Putamen (tissue), 1 donor: ENCODE data around the gene FBL.
A peak's percentile ranks its signal among the peaks of the same experiment; 100 is the strongest.
"Not testable (repeated sequence)": the region's sequence is repeated elsewhere in the genome, so short reads cannot be mapped to it uniquely, and the experiment has no call there.

Source experiments
- DNase-seq: peaks from one replicate; pipeline ENCODE4 v3.0.0-alpha.2; 2016; ENCODE audit warnings: low spot score

Gene FBL

DNA sequence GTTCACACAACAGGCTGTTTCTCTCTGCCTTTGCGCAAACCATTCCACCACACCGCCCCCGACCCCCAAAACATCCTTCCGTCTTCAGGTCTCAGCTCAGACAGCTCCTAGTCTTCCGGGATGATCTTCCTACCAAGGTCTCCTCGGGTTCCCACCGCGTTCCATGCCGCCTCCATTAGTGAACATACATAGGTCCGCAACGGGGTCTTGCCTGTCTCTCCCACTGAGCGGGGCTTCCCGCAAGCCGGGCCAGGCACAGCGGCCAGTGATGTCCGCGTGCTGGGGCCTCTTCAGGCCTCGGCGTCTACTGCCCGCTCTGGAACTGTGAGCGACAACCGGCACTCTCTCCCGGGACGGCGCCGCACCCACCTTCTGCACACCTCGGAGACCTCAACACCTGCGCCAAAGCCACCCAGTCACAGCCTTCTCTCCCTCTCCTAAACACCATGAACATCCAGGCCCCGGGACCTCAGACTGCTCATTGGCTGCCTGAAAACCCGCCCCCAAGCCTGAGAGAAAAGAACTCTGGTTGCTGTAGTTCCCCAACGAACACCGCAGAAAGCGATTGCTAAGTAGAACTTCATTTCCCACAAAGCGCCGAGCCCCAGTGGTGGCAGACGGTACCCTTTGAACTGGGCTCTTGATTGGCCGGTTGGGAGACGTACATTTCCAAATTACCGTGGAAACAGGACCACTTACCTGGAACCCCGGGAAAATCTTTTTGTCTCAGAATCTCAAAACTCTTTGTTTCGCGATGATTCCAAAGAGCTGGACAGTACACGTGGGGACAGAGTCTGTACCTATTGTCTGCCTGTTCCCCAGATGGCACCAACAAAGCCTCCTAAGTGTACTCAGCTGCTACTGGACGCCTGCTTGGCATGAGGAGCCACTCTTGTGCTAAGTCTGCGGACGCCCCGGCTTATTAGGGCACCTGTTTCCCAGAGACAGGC, 21.8 kb downstream of the FBL start:
- DNase-seq: peak; percentile 97

DNA sequence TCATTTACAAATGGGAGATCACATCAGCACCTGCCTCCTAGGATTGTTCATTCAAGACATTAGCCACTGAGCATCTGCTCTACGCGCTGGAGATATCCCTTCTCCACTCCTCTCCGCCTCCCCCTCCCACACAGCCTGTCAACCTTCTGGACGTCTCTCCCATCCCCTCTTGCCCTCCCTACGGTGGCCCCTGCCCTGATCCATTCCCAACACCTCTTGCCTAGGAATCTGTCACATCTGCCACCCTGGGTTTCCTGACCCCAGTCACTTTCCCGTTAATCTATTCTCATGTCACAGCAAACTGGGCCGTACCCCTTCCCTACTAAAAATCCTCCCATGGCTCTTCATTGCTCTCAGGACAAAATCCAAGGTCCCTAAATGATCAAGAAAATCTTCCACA, 22.5 kb downstream of the FBL start:
- DNase-seq: no peak

DNA sequence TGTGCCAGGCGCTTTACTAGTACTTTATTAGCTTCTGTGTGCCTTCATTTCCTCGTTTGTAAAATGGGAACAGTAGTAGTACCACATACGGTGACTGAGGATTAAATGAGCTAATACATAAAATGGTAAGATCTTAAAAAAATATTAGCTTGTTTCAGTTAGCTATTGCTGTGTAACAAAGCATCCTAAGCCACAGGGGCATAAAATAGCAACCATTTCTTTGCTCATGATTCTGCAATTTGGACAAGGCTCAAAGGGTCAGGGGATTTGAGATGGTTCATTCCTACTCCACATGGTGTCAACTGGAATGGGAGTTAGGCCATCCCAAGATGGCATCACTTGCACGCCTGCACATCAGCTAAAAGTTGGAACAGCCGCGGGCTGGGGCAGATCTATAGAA, 25.5 kb downstream of the FBL start:
- DNase-seq: no peak

DNA sequence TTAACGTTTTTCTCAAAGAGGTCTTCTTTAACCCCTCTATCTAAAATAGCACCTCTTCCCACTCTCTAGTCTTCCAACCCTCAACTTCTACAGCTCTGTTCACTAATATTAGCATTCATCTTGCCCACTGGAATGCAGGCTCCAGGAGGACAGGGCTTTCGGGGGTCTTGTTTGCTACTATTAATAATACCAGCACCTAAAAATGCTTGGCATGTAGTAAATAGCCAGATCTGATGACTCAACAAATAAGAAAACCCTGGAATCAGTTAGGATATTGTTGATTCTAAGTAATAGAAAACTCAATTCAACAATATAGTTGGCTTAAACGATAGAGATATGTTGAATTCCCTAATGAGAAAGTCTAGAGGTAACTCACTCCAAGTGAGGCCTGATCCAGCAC, 26.4 kb downstream of the FBL start:
- DNase-seq: no peak

DNA sequence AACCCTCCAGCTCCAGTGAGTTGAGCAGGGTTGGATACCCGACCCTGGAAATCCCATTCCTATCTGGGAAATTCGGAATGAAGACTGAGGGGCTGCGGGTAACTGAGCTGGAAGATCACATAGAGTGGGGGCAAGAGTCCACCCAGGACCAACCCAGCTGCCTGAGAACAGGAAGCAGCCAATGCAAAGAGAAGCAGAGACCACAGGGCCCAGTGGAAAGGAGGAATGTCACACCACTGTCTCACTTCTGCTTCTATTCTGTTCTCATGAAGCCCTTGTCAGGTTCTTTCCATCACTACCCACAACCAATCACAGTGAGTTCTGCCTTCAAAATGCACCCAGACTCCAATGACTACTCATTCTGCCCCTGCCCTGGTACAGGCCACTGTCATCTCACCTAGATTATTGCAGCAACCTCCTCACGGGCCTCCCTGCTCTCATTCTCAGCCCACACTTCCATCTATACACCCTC, 27.5 kb downstream of the FBL start:
- DNase-seq: no peak

DNA sequence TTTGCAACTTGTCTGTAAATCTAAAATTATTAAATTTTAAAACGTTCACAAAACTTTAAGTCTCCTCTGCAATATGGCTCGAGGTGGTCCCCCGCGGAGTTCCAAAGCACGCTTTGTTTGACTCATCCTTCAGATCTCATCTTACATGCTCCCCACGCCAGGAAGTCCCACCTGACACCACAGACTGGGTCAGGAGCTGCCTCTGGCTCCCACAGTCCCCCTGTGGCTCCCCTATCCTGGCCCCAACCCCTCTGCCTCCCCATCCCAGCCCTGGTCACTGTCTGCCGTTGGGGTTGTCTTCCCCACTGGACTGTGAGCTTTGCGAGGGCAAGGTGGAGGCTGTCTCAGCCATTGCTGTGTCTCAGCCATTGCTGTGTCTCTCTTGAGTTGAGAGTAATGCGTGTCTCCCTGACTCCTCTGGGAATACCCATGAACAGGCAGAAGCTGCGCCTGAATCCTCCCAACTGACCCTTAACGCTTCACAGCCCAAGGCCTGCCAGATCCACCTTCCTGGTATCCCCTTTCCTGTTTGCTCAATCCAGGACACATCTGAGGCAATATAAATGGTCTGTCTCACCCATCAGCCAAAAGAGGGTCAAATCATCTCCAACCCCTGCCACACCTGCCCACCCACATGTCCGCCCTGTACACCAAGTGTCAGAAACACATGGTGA, 28.2 kb downstream of the FBL start:
- DNase-seq: no peak

DNA sequence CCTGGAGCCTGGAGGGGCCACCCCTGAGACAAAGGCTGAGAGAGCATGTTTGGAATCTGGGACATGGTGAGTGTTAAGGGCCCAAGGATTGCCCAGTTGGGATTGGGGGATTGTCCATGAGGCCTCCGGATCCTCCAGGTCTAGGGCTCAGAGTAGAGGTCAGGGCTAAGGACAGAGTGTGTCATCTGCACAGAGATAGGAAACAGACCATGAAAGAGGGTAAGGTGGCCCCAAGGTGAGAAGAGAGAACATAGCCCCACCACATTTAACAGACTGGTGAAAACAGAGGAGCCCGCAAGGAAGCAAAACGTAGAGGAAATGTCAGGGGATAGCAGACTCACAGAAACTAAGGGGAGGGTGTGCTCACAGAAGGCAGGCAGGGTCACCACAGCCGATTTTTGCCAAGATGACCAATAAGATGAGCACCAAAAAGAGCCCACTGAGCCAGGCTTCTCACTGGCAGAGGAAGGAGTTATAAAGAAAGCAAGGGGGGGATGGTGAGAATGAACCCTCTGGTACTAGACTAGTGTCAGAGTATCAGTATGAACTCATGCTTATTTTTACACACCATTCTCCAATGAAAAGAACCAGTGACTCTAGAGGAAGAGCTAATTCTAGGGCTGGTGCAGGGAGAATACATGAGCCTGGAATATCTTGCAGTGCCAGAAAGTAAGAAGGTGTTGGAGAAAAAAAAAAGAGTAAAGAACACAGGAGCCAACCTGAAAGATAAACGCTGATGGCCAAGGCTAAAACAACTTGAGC, 29.7 kb downstream of the FBL start:
- no peak for DNase-seq

DNA sequence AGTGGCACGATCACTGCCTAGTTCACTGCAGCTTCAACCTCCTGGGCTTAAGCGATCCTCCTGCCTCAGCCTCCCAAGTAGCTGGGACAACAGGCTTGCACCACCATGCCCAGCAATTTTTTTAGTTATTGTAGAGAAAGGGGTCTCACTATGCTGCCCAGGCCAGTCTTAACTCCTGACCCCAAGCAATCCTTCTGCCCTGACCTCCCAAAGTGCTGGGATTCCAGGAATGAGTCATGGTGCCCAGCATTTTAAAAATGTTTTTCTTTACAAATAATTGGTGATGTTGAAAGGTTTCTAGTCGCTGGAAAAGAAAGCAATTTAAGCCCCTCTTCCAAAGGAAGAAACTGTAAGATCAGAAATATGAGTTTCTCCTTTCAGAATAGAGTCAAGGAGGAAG, 31.6 kb downstream of the FBL start:
- DNase-seq: no peak

DNA sequence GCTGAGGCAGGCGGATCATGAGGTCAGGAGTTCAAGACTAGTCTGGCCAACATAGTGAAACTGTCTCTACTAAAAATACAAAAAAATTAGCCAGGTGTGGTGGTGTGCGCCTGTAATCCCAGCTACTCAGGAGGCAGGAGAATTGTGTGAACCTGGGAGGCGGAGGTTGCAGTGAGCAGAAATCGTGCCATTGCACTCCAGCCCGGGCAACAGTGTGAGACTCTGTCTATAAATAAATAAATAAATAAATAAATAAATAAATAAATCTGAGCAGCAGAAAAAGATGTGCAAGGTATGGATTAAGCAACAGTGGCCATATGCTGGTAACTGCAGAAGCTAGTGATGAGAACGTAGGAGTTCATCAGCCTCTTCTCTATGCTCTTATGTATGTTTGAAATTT, 32.1 kb downstream of the FBL start:
- not testable (repeated sequence) for DNase-seq

DNA sequence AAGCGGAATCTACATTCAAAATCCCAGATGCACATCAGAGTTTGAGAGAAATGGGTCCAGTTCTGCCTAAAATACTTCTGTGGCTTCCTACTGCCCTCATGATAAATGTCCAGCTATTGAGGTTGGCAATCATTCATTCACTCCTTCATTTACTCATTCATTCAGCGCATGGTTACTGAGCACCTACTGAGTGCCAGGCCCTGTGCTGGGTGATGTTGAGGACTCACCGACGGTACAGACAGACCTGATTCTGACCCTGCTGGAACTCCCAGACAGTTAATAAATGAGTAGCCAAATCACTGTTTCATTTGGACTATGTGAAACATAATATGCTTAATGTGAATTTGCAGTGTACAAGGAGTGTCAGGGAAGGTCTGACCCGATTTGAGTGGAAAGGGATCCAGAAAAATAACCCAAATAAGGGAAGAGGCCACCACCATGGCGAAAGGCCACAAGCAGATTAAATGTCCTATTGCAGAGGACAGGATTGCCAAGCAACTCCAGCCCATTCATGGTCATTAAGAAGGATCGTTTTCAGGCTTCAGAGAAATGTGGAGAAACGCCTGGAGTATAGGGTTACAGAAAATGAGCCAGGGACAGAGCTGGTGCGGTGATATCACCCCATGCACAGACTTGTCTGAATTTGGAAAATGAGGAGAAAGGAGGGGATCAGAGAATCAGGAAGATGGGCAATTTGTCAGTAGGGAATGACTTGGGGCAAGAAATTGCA, 32.8 kb downstream of the FBL start:
- DNase-seq: no peak

DNA sequence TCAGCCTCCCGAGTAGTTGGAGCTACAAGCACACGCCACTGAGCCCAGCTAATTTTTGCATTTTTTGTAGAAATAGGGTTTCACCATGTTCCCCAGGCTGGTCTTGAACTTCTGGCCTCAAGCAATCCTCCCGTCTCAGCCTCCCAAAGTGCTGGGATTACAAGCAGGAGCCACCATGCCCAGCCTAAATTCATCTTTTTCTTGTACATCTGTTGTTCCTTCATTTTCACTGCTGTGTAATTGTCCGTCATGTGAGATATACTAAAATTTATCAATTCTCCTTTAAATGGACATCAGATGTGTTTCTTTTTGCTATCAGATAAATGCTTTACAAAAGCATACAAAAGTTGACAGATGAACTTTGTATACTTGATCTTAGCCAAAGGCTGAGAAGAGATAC, 35.1 kb downstream of the FBL start:
- no peak for DNase-seq

DNA sequence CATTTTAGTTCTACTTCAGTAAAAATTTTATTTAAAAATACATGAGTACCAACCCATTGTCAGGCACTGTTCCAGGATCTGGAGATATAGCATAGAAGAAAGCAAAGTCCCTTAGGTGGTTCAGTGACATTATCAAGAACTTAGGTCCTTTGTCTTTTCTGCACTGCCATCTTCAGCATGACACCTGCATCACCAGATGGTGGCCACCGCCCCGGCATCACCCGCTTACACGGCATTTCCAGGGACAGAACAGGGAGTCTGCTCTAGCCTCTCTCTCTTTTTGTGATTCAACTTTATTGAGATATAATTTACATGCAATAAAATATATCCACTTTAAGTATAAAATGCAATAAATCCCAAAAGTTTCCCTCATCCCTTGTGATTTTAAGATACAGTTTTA, 35.8 kb downstream of the FBL start:
- DNase-seq: no peak

DNA sequence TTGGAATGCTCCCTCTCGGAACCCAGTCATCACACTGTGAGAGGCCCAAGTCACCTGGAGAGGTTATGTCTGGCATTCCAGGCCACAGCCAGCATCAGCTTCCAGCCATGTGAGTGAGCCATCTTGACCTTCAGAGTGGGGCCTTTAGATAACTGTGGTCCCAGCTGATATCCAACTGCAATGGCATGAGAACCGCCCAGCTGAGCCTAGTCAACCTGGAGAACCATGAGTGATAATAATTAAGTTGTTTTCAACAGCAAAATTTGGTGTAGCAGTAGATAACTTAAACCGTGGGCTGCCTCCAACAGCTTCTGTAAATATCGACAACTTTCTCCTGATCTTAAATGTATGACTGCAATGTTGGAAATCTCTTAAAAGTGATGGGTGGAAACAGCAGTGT, 36.8 kb downstream of the FBL start:
- DNase-seq: no peak

DNA sequence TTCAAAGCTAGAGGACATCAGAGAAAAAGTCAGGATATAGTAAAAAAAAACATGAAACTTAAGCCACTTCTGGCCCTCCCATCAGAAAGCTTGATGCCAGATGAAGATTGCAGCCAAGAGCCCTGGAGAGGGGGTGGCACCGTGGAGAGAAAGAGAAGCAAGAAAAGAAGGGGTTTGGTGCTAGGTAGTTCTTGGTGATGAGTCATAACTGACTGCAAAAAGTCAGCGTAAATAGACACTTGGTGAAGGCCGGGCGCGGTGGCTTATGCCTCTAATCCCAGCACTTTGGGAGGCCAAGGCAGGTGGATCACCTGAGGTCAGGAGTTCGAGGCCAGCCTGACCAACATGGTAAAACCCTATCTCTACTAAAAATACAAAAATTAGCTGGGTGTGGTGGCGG, 37.5 kb downstream of the FBL start:
- not testable (repeated sequence) for DNase-seq

DNA sequence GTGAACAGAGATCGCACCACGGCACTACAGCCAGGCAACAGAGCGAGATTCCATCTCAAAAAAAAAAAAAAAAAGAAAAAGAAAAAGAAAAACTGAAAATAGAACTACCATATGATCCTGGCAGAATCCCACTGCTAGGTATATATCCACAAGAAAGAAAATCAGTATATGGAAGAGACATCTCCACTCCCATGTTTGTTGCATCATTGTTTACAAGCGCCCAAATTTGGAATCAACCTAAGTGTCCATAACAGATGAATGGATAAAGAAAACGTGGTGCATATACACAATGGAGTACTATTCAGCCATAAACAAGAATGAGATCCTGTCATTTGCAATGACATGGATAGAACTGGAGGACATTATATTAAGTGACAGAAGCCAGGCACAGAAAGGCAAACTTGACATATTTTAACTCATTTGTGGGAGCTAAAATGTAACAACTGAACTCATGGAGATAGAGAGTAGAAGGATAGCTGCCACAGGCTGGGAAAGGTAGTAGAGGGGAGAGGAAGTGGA, 38.3 kb downstream of the FBL start:
- no peak for DNase-seq

DNA sequence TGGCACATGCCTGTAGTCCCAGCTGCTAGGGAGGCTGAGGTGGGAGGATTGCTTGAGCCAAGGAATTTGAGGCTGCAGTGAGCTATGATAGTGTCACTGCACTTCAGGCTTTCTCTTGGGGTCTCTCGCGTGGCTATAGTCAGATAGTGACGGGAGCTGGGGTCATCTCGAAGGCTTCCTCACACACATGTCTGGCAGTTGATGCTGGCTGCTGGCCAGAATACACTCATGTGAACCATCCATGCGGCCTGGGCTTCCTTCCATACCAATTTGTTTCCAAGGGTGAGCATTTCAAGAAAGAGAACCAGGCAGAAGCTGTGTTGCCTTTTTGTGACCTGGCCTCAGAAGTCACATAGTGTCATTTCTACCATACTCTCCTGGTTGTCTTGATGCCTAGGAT, 41.1 kb downstream of the FBL start:
- no peak for DNase-seq

DNA sequence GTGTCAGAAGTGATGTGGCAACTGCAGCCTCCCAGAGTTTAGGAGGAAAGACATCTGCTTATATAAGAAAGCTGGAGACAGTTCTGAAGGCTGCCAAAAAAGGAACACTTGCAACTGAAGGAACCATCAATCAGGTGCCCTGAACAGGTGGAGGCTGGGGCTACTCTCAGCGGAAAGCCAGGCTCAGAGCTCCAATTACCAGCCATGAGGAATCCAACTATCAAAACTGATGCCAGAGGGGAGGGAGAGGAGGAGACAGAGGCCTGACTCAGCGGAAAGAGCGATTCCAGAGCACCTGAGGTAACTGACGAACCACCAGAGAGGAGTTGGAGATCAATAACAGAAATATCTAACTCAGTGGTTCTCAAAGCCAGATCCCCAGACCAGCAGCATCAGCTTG, 43.2 kb downstream of the FBL start:
- DNase-seq: no peak

DNA sequence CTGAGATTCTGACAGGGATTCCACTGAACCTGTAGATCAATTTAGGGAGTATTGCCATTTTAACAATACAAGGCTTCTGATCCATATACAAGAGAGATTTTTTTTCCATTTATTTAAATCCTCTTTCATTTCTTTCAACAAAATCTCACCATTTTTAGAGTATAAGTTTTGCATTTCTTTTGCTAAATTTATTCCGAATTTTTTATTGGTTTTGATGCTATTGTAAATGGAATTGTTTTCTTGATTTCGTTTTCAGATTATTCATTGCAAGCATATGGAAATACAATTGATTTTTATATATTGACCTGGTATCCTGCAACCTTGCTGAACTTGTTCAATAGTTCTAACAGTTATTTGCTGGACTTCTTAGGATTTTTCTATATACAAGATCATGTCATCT, 49.1 kb downstream of the FBL start:
- DNase-seq: no peak

DNA sequence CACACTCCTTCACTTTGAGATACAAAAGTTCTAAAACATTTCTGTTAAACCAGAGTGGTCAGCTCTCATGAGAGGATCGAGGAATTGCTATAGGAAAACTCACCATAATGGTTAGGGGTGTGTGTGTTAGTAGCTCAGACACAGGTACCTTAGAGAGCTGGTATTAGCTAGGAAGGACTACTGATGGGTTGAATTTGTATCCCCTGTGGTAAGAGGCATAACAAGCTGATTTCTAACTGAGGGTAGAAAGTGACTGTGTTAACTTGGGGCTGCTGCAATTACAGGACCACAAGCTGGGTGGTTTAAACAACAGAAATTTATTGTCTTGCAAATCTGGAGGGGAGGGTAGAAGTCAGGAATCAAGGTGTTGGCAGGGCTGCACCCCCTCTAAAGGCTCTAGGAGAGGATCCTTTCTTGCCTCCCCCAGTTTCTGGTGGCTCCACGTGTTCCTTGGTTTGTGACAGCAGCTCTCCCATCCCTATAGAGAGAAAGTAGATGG, 50.1 kb downstream of the FBL start:
- no peak for DNase-seq

DNA sequence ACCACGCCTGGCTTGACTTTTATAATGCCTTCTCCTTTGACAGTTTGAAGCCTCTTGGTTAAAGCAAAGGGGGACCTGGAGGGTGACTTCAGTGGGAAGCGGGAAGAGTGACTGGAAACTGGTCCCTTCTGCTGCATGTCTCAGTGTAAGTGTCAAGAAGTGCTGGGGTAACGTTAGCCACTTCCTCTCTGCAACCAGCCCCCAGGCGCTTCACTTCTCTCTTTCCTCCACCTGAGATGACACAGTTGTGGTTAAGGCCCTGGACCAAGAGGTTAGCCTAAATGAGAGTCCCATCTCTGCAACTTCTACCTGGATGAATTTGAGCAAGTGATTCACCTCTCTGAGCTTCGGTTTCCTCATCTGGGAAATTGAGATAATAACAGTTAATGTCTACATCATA, 51.2 kb downstream of the FBL start:
- DNase-seq: no peak

DNA sequence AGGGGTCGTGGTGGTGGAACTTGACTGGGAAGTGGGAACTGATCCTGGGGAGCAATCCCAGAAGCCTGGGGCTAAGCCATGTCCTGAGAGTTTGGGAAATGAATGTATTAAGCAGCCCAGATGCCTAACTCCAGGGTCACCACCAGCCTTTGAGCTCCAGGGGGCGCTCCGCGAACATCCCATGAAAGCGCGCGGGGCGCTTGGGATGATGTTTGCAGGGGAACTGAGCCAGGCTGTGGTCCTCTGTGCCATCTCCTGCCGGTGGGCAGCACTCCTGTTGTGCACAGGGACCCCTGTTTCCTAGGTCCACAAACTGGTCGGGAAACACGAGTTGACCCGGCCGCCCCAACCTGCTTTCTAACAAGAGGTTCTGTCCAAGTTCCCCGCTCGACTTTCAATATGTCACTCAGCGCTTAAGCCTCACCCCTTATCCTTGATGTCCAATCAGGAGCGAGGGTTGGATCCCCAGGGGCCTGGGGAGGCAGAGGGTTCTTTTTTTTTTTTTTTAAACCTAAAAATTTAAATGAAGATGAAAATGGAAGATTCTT, 53.1 kb downstream of the FBL start:
- DNase-seq: peak; percentile 56
